A673 (cell line): Measurements from ENCODE around the gene MYO1E. TPM values are rescaled to one million over a fixed set of nuclear protein-coding genes. Genes with fewer than 3 reads are reported as not detected.

Experiments
- BruUV-seq: library from RNA; stranded (reverse); fragments of 400-500 nt; replicated peaks from 2 replicates; lab custom pipeline; 2021; lab: Mats Ljungman, UMichigan
- CTCF ChIA-PET: fragments of 300-600 bp; sonication (Branson Sonifier 250); formaldehyde crosslinking; loops from one replicate; lab custom pipeline; 2022; ENCODE audit warnings: antibody characterized with exemption; lab: Charles Lee
- POLR2A ChIA-PET: fragments of 300-600 bp; sonication (Branson Sonifier 250); formaldehyde crosslinking; loops from one replicate; lab custom pipeline; 2022; ENCODE audit warnings: antibody characterized with exemption; ENCODE audit not compliant: low non-redundant PET; lab: Charles Lee
- DNase-seq: peaks from one replicate; pipeline ENCODE4 v3.0.0-alpha.2; 2015; ENCODE audit warnings: low spot score
- H3K27ac ChIP-seq: fragments of 200-600 bp; sonication (generic); 2 replicates; pipeline ENCODE4 v1.5.1; 2016; ENCODE audit warnings: mixed run types, low read depth, mild to moderate bottlenecking, mixed read lengths, antibody characterized with exemption, low read length; ENCODE audit not compliant: poor library complexity, severe bottlenecking
- H3K27me3 ChIP-seq: fragments of 200-600 bp; sonication (generic); replicated peaks from 2 replicates; pipeline ENCODE4 v1.6.1; 2017; ENCODE audit warnings: mixed run types, low read depth, mild to moderate bottlenecking, mixed read lengths, antibody characterized with exemption, low read length; ENCODE audit not compliant: insufficient read depth, poor library complexity
- H3K36me3 ChIP-seq: fragments of 200-600 bp; sonication (generic); 2 replicates; pipeline ENCODE4 v1.6.1; 2016; ENCODE audit warnings: mixed run types, mild to moderate bottlenecking, mixed read lengths, antibody characterized with exemption, low read length; ENCODE audit not compliant: insufficient read depth, poor library complexity, severe bottlenecking
- H3K4me1 ChIP-seq: fragments of 200-600 bp; sonication (generic); 2 replicates; pipeline ENCODE4 v1.6.1; 2017; ENCODE audit warnings: mixed run types, mild to moderate bottlenecking, mixed read lengths, antibody characterized with exemption, low read length; ENCODE audit not compliant: insufficient read depth, poor library complexity, severe bottlenecking
- H3K4me3 ChIP-seq: fragments of 200-600 bp; sonication (generic); 2 replicates; pipeline ENCODE4 v1.5.1; 2016; ENCODE audit warnings: low read depth, mixed run types, mild to moderate bottlenecking, mixed read lengths, low read length; ENCODE audit not compliant: poor library complexity, severe bottlenecking
- H3K9me3 ChIP-seq: fragments of 200-600 bp; sonication (generic); 2 replicates; pipeline ENCODE4 v1.6.1; 2016; ENCODE audit warnings: mixed run types, low read depth, mild to moderate bottlenecking, mixed read lengths, antibody characterized with exemption, low read length; ENCODE audit not compliant: poor library complexity, severe bottlenecking
- EZH2 ChIP-seq: fragments of 200-600 bp; sonication (generic); IDR thresholded peaks from 2 replicates; pipeline ENCODE4 v1.6.1; 2017; ENCODE audit warnings: borderline replicate concordance, low read depth, mild to moderate bottlenecking, mixed read lengths, antibody characterized with exemption, low read length; ENCODE audit not compliant: poor library complexity, severe bottlenecking
- intact Hi-C: fragments of 100-400 bp; cut with micrococcal nuclease; formaldehyde crosslinking; loops from one replicate; pipeline ENCODE4 v1.10.0; 2022; ENCODE audit not compliant: unreplicated experiment
- total RNA-seq: library from RNA; stranded (reverse); gene quantifications from 2 replicates; pipeline ENCODE4 v1.2.3, GENCODE V29; 2021
- TF ChIP-seq, protein P1 (sequence below): fragments of 300-800, 200-600 bp; sonication (generic); conservative IDR thresholded peaks from 2 replicates; pipeline ENCODE4 v1.5.1; 2017; ENCODE audit warnings: low read depth, mild to moderate bottlenecking, antibody characterized with exemption, low read length, moderate library complexity, mixed read lengths

The MYO1E gene
- total RNA-seq, 1 experiment from 2014 or later = 7.9 TPM

GRCh38 chr15:59120937-59121336 lies 251.7 kb downstream of the MYO1E start:
- no peak overlapping the region for H3K4me3 ChIP-seq
- ChIA-PET CTCF (no interaction called here), POLR2A (no interaction called here)
- no peak for DNase-seq
- H3K36me3 ChIP-seq = peaks cover 88% of the 10 kb centered on the region
- TF ChIP-seq, protein P1, sequence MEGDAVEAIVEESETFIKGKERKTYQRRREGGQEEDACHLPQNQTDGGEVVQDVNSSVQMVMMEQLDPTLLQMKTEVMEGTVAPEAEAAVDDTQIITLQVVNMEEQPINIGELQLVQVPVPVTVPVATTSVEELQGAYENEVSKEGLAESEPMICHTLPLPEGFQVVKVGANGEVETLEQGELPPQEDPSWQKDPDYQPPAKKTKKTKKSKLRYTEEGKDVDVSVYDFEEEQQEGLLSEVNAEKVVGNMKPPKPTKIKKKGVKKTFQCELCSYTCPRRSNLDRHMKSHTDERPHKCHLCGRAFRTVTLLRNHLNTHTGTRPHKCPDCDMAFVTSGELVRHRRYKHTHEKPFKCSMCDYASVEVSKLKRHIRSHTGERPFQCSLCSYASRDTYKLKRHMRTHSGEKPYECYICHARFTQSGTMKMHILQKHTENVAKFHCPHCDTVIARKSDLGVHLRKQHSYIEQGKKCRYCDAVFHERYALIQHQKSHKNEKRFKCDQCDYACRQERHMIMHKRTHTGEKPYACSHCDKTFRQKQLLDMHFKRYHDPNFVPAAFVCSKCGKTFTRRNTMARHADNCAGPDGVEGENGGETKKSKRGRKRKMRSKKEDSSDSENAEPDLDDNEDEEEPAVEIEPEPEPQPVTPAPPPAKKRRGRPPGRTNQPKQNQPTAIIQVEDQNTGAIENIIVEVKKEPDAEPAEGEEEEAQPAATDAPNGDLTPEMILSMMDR = no peak
- no peak for TF ChIP-seq EZH2
- intact Hi-C loops = no loop called here
- H3K9me3 ChIP-seq = no peaks in the 10 kb centered on the region
- BruUV-seq = no TSS peak
- H3K27me3 ChIP-seq = no peaks in the 10 kb centered on the region
- no peaks in the 10 kb centered on the region for H3K4me1 ChIP-seq
- H3K27ac ChIP-seq = no peak overlapping the region

GRCh38 chr15:59119625-59120024 lies 253.0 kb downstream of the MYO1E start:
- BruUV-seq = no TSS peak
- POLR2A ChIA-PET = no interaction called here

DNA sequence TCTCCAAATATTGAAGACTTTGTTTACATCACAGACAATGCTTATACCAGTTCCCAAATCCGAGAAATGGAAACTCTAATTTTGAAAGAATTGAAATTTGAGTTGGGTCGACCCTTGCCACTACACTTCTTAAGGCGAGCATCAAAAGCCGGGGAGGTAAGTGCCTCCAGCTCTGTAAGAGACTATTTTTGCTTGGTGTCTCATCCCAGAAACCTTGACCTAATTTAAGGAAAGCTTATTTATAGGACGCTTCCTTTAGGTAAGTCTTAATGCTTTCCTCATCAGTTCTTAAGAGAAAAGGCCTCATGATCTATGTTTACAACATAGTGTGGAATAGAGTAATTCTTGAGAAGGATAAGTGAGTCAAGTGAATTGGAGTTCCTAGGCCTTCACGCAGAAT lies 255.9 kb downstream of the MYO1E start:
- no peaks in the 10 kb centered on the region for H3K4me1 ChIP-seq
- no peak for TF ChIP-seq EZH2
- TF ChIP-seq, protein P1 = no peak
- H3K9me3 ChIP-seq = no peaks in the 10 kb centered on the region
- no peak for DNase-seq
- H3K27ac ChIP-seq = no peak overlapping the region
- BruUV-seq = no TSS peak
- intact Hi-C loops = no loop called here
- H3K36me3 ChIP-seq = peaks cover 90% of the 10 kb centered on the region
- no peaks in the 10 kb centered on the region for H3K27me3 ChIP-seq
- no peak overlapping the region for H3K4me3 ChIP-seq
- POLR2A ChIA-PET = no interaction called here
- CTCF ChIA-PET = no interaction called here

More at GRCh38 chr15:59119625-59120024, 253.0 kb downstream of the MYO1E start:
- Histone ChIP-seq H3K36me3 (peaks cover 89% of the 10 kb centered on the region), H3K27me3 (no peaks in the 10 kb centered on the region), H3K9me3 (no peaks in the 10 kb centered on the region), H3K27ac (no peak overlapping the region), H3K4me3 (no peak overlapping the region), H3K4me1 (no peaks in the 10 kb centered on the region)
- TF ChIP-seq, protein P1 = no peak
- no peak for TF ChIP-seq EZH2
- CTCF ChIA-PET = no interaction called here
- intact Hi-C loops = no loop called here
- no peak for DNase-seq
